Activated T-cell treated with anti-CD3 and anti-CD28 coated beads, Interleukin-2, amount 50 U/mL, for 48 hours (primary cell): ENCODE data around the gene INPP5D.
"Not testable (repeated sequence)": the region's sequence is repeated elsewhere in the genome, so short reads cannot be mapped to it uniquely, and the experiment has no call there.

ENCODE experiments used
- DNase-seq, 2 experiments: peaks; one replicate each; pipeline ENCODE4 v3.0.0-alpha.2; 2020

INPP5D gene

DNA sequence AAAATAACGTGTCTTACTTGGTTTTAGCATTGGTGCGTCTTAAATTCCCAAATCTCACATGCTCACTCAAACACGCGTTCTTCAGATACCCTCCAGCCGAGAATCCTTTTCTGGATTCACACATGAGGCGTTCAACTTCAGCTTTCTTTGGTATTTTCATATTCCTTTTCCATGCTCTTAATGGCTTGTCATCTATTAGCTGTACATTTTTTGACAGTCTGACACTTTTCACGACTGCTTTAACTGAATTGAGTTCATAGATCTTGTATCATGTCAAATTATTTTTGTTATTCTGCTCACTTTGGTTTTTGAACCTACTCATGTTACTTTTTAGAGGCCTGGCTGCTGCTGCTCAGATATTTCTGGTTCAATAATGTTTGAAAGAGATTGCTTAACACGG is 59.0 kb downstream of the INPP5D start:
- DNase-seq: no peak

DNA sequence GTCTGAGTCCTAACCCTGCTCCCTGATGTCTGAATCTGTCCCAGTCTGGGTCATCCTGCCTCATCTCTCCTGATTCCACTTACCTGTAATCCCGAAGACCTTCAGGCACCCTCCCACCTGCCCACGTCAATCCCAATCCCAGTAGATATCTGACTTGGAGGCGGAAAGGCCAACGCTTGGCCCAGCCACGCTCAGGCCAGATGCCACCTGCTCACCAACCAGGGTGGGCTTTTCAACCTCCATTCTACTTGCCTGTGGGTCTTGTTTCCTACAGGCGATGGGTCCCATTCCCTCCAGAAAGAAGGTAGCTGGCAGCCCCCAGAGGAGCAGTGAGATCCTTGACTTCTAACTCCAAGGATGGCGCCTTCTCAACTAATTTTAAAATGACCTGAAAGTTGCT is 59.7 kb downstream of the INPP5D start:
- DNase-seq: no peak

DNA sequence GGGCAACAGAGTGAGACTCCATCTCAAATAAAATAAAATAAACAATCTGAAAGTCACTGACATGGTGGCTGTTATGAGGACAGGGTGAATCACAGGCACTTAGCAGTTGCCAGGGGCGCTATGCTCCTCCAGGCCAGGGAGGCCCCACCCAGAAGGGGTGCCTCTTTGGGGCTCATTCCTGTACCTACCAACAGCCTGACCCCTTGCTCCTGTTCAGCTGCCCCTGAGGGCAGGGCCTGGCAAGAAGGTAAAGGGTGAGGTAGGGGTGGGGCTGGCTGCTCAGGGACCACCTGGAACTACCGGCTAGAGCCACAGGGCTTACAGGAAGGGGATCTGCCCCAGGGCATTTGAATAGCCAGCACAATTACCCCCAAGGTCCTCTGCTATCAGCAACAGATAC is 60.3 kb downstream of the INPP5D start:
- peak in 1 of 2 experiments; percentile 10 for DNase-seq

DNA sequence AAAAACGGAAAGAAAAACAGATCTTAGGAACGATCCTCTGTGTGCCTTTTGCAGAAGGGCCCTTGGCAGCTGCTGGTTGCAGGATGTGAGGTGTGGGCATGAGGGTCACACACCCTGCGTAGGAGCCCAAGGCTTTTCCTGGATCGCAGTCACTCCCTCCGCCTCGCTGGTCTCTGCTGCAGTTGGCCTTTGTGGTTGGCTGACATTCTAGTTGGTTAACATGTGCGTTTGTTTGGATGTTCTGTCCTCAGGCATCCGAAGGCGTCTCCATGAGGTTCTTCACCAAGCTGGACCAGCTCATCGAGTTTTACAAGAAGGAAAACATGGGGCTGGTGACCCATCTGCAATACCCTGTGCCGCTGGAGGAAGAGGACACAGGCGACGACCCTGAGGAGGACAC is 61.7 kb downstream of the INPP5D start:
- DNase-seq: no peak

DNA sequence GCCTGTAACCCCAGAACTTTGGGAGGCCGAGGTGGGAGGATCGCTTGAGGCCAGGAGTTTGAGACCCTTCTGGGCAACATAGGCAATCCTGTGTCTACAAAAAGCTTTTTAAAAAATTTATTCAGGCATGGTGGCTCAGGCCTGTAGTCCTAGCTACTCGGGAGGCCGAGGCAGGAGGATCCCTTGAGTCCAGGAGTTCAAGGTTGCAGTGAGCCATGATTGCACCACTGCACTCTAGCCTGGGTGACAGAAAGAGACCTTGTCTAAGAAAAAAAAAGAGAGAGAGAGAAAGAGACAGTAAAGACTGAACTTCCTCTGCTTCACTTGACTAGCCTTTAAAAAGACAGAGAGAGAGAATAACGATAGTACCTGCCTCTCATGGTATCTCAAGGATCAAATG is 62.4 kb downstream of the INPP5D start:
- DNase-seq: no peak

DNA sequence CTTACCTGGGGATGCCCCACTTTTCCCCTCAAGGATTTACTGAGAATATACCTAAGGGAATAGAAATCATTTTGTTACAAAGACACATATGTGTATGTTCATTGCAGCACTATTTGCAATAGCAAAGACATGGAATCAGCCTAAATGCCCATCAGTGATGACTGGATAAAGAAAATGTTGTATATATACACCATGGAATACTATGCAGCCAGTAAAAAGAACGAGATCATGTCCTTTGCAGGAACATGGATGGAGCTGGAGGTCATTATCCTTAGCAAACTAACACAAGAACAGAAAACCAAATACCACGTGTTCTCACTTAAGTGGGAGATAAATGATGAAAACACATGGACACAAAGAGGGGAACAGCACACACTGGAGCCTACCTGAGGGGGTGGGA is 63.4 kb downstream of the INPP5D start:
- DNase-seq: not testable (repeated sequence)

DNA sequence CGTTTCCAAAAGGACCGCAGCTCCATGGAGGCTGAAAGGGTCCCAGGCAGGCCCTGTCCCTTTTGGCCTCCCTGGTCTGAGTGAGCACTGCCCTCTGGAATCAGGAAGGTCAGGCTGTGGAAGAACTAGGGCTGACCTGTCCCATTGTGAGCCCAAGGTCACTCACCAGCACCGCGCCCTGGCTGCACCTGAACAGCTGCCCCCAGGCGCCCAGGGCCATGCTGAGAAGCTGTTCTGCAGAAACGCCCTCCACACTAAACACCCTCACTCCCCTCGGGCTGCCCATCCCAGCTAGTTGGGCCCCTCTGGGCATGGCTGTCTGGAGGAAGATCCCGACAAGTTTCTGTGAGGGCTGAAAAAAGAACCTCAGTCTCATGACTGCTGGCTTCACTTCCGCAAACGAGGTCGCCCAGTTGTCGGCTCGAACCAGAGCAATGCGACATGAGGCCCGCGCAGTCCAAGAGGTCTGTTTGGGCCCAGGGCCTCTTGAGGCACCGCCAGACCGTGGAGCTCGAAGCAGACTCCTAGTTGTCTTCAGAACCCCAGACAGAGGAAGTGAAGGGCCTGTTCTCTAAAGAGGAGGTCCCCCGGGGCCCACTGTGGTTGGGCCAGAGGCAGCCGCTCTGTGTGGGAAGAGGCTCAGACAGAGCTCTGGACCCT is 64.4 kb downstream of the INPP5D start:
- DNase-seq: no peak

DNA sequence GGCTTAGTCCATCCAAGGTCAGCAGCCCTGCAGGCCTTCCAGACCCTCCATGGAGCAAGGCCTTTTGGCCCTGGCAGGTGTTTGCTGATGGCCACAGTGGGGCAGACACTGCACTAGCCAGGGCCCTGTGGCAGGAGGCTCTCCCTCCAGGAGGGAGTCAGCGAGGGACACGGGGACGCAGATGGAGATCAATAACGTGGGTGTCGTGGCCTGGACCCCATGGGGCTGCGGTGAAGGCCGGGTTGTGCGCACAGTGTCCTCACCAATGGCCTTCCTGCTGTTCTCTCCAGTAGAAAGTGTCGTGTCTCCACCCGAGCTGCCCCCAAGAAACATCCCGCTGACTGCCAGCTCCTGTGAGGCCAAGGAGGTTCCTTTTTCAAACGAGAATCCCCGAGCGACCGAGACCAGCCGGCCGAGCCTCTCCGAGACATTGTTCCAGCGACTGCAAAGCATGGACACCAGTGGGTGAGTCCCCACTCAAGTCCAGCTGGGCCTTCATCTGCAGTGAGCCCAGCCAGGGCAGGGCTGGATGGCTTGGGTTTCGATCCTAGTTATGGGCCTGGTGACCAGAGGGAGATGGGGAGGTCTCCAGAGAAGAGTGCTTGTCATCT is 65.4 kb downstream of the INPP5D start:
- no peak for DNase-seq

DNA sequence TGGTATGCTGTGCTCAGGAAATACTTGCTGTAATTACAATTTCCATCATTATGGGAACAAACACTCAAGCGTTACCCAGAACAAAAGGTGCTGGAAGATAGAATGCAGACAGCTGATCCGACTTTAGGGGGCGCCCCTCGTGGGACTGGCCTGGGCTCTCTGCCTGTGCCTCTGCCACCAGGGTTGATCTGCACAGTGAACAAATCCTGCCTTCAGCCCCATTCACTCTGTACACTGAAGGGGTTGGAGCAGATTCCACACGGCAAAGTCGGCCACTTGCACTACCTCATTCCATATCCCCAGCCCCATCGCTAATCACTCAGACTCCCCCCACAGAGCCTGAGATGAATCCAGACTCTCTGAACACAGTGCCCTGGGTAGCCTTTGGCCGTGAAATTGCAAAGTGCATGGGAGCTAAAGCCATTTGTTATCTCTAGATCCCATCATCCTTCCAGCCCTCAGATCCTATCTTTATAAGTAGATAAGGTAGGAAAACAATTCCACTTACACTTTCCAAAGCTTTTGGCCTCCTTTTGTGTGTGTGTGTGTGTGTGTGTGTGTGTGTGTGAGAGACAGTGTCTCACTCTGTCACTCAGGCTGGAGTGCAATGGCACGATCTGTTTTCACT is 69.3 kb downstream of the INPP5D start:
- DNase-seq: no peak

DNA sequence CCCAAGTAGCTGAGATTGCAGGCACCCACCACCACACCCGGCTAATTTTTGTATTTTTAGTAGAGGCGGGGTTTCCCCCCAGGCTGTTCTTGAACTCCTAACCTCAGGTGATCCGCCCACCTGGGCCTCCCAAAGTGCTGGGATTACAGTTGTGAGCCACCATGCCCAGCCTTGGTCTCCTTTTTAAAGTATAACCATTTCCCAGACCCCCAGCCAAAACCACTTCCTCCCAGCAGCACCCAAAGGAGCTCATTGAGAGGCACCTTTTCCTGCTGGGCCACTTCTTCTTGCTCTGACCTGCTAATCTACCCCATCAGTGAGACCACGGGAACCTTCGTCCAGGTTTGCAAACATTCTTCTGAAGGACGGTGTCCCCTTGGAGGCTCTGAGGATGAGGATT is 69.9 kb downstream of the INPP5D start:
- no peak for DNase-seq

DNA sequence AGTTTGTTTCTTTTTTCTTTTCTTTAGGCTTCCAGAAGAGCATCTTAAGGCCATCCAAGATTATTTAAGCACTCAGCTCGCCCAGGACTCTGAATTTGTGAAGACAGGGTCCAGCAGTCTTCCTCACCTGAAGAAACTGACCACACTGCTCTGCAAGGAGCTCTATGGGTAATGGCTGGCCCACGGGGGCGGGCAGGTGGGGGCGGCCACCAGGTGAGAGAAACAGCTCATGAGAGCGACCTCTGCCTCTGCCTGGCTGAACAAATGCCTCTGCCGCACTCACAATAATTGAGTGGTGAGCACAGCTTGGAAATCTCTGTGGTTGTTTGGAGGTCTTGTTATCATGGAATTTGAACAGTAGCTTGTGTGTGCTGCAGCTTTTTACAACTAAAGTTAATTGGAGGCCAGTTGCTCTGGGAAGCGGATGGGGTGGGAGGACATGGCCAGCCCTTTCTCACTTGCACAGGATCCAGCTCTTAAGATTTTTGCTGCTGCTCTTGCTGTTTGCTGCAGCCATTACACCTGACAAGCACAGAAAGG is 70.4 kb downstream of the INPP5D start:
- DNase-seq: no peak

DNA sequence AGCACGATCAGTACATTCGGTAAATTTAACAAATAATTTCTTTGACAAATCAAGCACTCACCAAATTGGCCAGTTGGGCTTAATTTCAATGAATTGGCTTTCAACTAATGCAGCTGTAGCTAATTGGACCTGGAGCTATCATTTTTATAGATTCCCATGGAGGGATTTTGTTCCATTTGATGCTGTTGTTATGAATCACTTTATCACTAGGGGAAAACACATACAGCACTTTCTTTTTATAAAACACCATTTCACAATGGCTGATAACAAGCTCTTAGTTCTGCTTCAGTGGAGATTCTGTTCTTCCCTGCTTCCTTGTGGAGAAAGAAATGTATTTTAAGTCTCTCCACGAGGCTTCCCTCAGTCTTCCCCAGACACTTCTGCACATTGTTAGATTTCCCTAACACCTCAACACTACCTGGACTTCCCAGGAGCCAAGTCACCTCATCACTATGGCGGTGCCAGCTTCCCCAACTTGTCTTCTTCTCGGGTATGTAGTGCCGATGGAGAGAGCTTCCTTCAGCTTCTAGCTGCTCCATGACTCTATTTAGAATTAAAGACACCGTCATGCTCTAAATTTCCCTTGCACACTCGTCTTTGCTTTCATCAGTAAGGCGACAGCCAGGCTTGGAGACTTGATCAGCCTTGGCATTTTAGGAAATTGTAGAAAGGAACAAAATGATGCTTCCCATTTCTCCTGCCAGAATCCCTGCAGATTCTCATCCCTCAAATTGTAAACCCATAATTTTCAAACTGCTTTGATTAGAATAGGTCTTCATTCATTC is 72.0 kb downstream of the INPP5D start:
- no peak for DNase-seq

DNA sequence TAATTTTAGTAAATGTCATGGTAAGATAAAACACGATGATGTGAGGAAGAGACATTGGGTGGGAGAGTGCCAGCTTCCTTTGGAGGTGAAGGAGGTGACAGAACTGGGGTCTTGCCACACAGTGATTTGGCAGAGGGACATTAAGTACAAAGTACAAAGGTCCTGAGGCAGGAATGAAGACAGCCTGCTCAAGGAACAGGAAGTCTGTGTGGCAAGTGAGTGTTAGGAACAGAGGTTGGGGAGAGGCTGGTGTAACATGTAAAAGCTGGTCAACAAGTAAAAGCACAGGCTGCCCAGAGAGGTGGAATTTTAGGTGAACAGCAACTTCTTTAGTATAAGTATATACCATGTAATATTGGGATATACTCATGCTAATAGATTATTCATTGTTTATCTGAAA is 73.1 kb downstream of the INPP5D start:
- no peak for DNase-seq

DNA sequence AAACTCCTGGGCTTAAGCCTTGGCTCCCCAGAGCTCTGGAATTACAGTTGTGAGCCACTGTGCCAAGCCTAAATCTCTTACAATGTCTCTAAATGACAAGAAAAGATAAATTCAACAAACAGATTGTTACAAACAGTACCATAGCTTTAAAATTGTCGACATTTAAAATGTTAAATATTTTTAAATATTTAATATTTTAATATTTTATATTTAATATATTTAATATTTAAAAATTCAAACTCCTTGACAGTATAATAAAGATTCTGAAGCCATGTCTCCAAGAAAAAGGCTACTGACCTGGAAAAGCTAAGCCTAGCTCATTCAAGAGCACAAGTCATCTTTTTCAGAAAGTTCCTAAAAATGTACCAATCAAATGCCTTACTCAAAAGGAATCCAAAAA is 75.3 kb downstream of the INPP5D start:
- DNase-seq: no peak

DNA sequence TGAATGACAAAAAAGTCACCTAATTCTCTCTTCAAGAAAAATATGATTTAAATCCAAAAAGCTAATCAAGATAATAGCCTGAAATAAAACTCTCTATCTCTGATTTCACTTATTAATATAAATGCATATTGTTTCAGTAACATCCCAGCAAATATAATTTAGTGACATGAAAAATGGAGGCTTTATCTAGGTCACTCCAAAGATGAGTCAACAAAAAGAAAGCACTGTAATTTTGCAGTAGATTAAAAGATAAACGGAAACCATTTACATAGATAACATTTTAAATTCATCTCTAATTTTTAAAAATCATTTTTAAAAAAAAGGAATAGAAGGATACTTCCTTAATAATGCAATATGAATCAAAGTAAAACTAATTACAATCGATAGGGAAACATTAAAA is 76.9 kb downstream of the INPP5D start:
- no peak for DNase-seq

DNA sequence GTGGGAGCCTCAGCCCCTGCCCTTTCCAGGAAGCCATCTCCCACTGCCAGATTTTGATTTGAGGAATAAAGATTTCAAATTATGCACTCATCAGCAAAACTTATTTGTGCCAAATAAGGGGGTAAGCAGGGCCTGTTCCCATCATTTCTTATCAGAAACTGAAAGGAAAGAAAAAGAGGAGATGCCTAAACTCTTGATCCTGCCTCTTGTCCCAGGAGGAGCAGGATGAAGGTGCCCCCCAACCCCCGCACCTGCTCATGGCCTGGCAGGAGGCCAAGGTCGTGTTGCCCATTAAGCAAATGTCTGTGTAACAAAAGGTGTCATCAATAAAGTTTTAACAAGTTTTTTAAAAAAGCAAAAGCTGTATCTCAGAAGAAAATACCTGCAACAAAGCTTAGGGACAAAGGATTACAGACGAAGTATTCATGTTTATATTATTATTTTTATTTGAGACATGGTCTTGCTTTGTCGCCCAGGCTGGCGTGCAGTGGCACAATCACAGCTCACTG is 80.0 kb downstream of the INPP5D start:
- DNase-seq: no peak

DNA sequence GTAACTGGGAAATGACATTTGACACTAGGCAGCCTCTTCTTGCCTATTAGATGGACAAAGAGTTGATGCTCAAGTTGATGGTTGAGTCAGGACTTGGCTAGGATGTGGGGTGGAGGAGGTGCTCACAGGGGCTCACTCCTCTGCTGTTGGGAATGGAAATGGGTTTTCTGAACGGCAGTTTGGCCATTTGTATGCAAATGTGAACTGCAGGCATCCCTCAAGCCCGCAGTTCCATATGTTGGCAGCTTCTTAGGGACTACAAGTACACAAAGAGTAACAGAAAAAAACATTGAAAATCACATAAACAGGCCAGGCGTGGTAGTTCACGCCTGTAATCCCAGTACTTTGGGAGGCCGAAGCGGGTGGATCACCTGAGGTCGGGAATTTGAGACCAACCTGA is 80.8 kb downstream of the INPP5D start:
- DNase-seq: no peak

DNA sequence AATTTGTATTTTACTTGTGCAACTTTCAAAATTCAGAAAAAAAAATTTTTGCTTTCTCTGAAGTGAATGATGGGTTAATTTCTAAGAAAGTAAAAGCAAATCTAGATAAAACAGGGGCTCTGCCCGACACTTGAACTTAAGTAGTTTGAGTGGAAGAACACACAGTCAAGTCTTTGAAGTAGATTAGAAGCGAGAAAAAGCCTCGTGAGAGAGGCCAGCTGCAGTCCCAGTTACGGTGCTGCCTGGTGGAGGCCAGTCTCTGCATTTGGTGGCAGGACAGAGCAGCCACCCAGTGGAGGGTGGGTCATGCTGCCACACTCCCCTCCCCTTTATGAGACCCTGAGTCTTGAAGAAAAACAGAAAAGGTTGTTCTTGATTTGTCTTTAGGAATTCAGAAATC is 81.8 kb downstream of the INPP5D start:
- DNase-seq: no peak

DNA sequence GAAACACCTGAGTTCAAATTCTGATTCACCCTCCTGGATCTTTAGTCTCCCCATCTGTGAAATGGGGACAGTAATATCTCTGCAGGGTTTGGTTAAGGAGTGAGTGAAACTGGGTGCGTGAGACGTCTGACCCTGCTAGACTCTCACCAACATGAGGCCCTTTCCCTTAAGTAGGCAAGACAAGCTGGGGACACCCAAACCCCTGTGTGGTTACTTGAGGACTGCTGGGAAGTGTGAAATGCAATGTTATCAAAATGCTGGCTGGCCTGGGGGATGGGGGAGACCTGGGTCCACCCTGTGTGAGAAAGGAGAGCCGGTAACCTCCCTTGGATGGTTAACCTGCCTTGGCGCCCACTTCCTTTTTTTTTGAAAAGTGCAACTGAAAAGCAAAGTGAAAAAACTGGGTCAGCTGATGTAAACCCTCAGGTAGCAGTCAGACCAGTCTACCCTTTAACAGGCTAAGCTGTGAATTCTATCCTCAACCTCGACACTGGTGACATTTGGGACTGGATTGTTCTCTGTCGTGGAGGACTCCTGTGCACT is 82.3 kb downstream of the INPP5D start:
- DNase-seq: peak; percentile 40 to 41

DNA sequence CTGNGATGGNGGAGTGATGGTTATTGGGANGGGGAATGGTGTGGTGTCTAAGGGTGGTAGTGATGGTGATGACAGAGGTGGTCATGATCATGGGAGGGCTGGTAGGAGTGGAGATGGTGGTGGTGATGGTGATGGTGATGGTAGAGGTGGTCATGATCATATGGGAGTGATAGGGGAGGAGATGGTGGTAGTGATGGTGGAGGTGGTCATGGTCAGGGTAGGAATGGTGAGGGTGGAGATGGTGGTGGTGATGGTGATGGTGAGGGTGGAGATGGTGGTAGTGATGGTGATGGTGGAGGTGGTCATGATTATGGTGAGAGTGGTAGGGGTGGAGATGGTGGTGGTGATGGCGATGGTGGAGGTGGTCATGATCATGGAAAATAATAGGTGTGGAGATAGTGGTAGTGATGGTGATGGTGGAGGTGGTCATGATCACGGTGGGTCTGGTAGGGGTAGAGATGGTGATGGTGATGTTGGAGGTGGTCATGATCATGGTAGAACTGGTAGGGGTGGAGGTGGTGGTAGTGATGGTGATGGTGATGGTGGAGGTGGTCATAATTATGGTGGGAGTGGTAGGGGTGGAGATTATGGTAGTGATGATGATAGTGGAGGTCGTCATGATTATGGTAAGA is 83.7 kb downstream of the INPP5D start:
- DNase-seq: no peak

DNA sequence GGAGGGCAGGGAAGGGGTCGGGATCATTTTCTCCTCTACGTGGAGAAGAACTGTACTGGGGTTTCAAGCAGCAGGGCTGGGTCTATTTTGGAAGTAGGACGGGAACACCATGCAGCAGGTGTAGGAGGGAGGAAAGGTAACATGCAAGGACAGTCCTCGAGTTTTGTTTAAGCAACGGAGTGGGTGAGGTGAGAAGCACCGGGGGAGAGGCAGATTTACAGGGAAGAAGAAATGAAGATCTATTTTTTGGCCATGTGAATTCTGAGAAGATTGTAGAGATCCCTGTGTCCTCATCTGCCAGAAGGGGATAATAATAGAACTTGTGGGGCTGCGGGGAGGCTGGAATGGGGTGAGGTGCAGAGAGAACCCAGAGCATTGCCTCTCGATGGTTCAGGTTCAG is 85.6 kb downstream of the INPP5D start:
- DNase-seq: no peak

DNA sequence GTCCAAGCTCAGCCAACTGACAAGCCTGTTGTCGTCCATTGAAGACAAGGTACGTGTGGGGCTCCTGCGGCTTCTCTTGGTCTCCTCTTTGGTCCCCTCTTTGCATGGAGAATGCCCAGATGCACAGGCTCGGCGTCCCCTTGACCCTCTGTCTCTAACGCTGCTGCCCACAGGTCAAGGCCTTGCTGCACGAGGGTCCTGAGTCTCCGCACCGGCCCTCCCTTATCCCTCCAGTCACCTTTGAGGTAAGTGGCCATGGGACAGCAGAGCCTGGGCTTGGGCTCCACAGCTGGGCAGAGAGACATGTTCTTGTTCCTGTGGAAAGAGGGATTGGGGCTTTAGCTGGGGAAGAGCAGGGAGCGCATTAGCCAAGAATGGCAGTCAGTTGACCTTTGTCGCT is 86.1 kb downstream of the INPP5D start:
- no peak for DNase-seq
